Lower leg skin (tissue), 3 donors: ENCODE measurements around the gene DLGAP3.

Experiments
- POLR2A ChIP-seq, 2 donors: fragments of 450-650 bp; IDR thresholded peaks; one replicate each; pipeline ENCODE4 v1.6.1; 2016 to 2017; ENCODE audit warnings: antibody characterized with exemption in 2 of 2, mild to moderate bottlenecking in 1 of 2, moderate library complexity in 1 of 2
- TF ChIP-seq, protein P1 (sequence below), 3 donors: fragments of 450-650 bp; IDR thresholded peaks; one replicate each; pipeline ENCODE4 v1.5.1; 2016; ENCODE audit warnings: antibody characterized with exemption in 3 of 3, mild to moderate bottlenecking in 3 of 3, moderate library complexity in 2 of 3

GRCh38 chr1:34884536-34884935 lies 44.9 kb downstream of the DLGAP3 start:
- no peak for TF ChIP-seq POLR2A (IDR thresholded peaks at IDR 0.05)
- TF ChIP-seq, protein P1, sequence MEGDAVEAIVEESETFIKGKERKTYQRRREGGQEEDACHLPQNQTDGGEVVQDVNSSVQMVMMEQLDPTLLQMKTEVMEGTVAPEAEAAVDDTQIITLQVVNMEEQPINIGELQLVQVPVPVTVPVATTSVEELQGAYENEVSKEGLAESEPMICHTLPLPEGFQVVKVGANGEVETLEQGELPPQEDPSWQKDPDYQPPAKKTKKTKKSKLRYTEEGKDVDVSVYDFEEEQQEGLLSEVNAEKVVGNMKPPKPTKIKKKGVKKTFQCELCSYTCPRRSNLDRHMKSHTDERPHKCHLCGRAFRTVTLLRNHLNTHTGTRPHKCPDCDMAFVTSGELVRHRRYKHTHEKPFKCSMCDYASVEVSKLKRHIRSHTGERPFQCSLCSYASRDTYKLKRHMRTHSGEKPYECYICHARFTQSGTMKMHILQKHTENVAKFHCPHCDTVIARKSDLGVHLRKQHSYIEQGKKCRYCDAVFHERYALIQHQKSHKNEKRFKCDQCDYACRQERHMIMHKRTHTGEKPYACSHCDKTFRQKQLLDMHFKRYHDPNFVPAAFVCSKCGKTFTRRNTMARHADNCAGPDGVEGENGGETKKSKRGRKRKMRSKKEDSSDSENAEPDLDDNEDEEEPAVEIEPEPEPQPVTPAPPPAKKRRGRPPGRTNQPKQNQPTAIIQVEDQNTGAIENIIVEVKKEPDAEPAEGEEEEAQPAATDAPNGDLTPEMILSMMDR (IDR thresholded peaks at IDR 0.05): no peak
